ENCODE results near the gene SEMA4B.

SEMA4B gene

DNA sequence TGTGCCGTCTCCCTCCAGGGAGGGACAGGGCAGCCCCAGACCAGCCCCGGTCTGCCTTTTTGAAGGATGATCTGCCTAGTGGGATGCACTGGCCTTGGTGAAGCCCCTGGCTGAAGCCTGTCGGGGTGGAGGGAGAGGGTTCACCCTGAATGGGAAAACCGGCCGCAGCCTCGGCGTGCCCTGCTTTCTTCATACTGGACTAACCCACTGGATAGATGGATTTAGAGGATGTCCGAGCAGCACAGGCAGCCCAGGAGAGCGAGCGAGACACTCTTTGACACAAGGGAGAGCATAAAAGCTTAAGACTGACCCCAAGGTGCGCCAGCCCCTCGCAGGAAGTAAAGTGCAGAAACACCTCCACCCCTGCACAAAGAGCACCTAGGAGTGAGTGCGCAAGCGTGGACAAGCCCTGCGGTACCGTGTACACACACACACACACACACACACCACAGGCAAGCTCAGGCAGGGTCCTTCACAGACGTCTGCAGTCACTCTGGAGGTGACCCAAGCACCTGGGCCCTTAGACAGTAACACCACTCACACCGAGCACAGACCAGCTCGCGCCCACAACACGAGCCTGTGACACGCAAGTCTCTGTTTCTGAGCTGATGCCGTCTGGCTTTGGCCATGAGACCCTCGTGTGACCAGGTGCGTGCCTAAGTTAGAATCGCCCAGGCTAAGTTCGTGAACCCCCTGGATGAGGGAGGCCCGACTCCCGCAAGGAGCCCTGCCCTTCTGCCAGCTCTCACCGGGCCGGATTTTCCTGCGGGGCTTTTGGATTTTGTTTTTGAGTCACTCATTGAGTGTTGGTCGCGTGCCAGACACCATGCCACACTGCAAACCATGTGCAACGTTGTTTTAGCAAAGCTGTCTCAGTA, 11.3 kb downstream of the SEMA4B start:
- no peak for DNase-seq (ENCODE audit: low read depth)
- no peak overlapping the region for H3K4me3 ChIP-seq (ENCODE audit: control insufficient read depth, low read depth, low read length)
- no peak for TF ChIP-seq CTCF (conservative IDR thresholded peaks at IDR 0.05; ENCODE audit: control insufficient read depth, insufficient read depth, low read depth, low read length)

DNA sequence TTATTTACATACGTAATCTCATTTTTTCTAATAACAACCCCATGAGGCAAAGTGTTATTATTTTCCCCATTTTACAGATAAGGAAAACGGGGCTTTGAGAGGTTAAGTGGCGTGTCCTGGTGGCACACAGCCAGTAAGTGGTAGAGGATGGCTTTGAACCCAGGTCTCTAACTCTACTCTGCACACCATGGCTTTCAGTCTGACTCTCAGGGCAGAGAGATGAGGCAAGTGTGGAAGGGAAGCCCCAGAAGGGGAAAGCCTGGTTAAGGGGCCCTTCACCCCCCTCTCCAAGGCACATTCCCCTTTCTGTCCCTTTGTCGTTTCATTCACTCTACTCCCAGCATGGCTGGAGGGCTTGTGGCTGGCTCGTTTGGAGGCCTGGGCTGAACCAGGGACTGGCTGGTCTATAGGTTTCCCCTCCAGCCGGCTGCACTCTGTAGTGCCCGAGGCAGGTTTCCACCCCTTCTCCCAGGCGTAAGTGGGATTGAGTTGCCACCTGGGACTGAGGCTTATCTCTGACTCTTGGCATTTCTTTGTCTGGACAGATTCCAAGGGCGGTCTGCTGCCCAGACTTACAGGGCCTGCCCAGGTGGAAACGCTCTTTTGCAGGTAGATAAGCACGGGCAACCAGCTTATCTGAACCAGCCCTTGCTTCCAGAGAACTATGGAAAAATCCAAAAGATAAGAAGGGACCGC, 12.1 kb downstream of the SEMA4B start:
- no peak for TF ChIP-seq CTCF (conservative IDR thresholded peaks at IDR 0.05; ENCODE audit: control insufficient read depth, insufficient read depth, low read depth, low read length)
- no peak for DNase-seq (ENCODE audit: low read depth)
- no peak overlapping the region for H3K4me3 ChIP-seq (ENCODE audit: control insufficient read depth, low read depth, low read length)

DNA sequence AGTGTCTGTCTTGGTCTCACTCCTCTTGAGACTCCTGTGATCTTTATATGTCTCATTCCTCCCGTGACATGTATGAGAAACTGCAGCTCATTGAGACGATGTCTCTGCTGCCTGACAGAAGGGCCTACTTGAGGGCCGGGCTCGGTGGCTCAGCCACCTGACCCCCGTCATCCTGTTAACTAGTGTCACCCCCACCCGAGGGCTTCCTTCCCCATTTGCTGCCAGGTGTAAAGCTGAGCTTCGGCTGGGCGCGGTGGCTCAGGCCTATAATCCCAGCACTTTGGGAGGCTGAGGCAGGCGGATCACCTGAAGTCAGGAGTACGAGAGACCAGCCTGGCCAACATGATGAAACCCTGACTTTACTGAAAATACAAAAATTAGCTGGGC, 12.7 kb downstream of the SEMA4B start:
- no peak for DNase-seq (ENCODE audit: low read depth)
- TF ChIP-seq CTCF (conservative IDR thresholded peaks at IDR 0.05; ENCODE audit: control insufficient read depth, insufficient read depth, low read depth, low read length), result no peak
- H3K4me3 ChIP-seq (ENCODE audit: control insufficient read depth, low read depth, low read length), result no peak overlapping the region

DNA sequence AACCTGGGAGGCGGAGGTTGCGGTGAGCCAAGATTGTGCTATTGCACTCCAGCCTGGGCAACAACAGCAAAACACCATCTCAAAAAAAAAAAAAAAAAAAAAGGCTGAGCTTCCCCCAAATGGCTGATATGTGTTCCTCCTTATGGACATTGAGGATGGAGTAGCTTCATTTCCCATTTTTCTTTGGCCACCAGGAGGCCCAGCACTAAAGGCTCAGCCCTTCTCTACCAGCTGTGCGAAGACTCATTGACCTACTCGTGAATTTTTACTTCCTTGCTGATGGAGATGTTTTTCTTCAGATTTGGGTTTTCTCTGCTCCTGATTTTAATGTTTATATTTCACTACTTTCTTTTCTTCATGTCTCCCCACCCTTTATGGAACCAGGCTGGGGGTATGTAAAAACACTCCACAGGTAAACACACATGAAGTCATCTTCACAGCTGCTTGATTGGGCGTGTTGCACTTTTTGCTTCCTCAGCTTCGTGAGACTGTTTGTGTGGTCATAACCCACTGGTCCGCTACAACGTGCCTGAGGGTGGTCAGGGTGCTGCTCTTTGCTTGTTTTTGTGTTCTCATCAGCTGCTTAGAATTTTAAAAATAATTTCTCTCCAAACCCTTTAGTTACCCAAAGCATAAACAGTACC, 13.5 kb downstream of the SEMA4B start:
- TF ChIP-seq CTCF (conservative IDR thresholded peaks at IDR 0.05; ENCODE audit: control insufficient read depth, insufficient read depth, low read depth, low read length), result peak; percentile 35
- DNase-seq (ENCODE audit: low read depth), result no peak

GRCh38 chr15:90217671-90218394, 16.7 kb downstream of the SEMA4B start:
- H3K4me3 ChIP-seq (ENCODE audit: control insufficient read depth, low read depth, low read length), result no peak overlapping the region
- TF ChIP-seq CTCF (conservative IDR thresholded peaks at IDR 0.05; ENCODE audit: control insufficient read depth, insufficient read depth, low read depth, low read length), result no peak
- DNase-seq (ENCODE audit: low read depth), result no peak

More for the DNA sequence above, 13.5 kb downstream of the SEMA4B start:
- H3K4me3 ChIP-seq (ENCODE audit: control insufficient read depth, low read depth, low read length), result no peak overlapping the region

- H3K4me3 ChIP-seq (ENCODE audit: control insufficient read depth, low read depth, low read length), result no peak overlapping the region
- no peak for DNase-seq (ENCODE audit: low read depth)
Observed at GRCh38 chr15:90219421-90220141, 18.5 kb downstream of the SEMA4B start.

More at GRCh38 chr15:90219421-90220141, 18.5 kb downstream of the SEMA4B start:
- peak; percentile 62 for TF ChIP-seq CTCF (conservative IDR thresholded peaks at IDR 0.05; ENCODE audit: control insufficient read depth, insufficient read depth, low read depth, low read length)
